Endothelial cell of hepatic sinusoid (primary cell): ENCODE measurements around the gene TTC28.

Experiments
- in situ Hi-C: cut with HindIII; loops from 2 replicates; pipeline ENCODE4 v1.10.0; 2017; ENCODE audit warnings: low sequenced_read_pairs

Gene TTC28

GRCh38 chr22:27998511-27999410 is 680.9 kb downstream of the TTC28 start:
- in situ Hi-C loops, result no loop called here

DNA sequence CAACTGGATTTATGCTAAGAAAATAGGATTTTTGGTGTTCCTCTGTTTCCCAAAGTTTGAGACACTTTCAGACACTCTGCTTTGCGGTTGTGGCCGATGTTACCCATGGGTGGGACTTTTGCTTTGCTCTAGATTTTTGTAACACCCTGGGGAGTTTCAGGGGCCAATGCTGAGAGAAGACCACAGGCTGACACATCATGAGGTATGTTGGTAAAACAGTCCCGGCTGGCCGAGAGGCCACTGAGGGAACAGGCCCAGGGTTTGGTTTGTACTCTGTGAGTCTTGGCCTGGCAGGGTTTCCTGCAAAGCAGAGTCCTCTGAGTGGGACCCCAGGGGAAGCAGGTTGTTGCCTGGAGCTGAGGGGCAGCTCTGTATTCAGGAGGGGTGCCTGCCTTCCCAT is 682.1 kb downstream of the TTC28 start:
- in situ Hi-C loops, result no loop called here

DNA sequence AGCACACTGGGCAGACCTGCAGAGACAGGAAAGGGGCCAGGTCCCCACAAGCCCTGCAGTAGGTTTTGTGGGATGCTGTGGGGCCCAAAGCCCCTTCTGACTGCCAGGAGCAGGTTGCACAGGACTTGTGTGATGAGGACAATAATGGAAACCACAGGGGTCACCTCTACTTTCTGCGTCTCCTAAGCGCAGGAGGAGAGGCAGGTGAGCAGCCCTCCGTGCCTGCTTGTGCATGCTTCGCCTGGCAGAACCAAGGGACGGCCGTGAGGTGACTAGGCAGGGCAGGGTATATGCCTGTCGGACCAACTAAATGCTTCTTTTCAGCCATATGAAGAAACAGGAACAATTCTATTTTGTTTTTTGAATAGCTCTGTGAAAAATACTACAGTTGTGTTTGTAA is 682.7 kb downstream of the TTC28 start:
- in situ Hi-C loops, result no loop called here

- in situ Hi-C loops, result no loop called here
These were observed 683.1 kb downstream of the TTC28 start for GRCh38 chr22:27996529-27996925.

GRCh38 chr22:27995801-27996528 is 683.7 kb downstream of the TTC28 start:
- in situ Hi-C loops, result no loop called here

DNA sequence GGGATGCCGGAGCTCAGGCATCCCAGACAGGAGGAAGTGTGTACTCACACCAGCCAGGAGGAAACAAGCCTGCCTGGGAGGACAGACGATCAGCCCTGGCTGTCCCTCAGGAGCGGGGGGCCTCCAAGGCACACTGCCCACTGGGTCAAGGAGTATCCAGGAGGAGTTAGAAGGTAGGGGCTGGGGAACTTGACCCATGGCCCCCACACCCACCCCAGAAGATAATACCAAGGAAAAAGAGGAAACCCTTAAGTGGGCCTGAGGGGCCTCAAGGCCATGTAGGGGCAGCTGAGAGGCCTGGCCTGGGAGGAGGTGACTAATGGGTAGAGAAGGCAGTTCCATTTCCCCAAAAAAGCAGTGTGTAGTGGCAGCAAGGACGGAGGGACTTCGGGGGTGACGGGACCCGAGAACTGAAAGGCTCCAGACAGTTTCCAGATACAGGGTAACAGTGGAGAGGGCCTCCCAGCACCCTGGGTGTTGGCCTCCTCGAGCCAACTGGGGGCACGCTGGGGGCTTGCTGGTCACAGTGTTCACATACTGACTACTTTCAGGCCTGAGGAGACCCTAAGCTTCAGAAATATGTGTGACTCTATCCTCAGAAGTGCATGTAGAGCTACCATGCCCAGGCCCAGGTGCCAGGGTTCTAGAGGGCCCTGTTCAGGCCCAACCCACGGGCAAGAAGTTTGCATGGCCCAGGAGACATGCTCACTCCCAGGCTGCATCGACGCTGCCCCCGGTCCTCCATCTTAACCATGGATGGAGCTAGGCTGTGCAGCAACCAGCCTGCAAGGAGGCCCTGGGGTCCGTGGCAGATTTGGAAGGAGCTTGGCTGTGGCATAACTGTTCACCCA is 684.9 kb downstream of the TTC28 start:
- in situ Hi-C loops, result no loop called here

DNA sequence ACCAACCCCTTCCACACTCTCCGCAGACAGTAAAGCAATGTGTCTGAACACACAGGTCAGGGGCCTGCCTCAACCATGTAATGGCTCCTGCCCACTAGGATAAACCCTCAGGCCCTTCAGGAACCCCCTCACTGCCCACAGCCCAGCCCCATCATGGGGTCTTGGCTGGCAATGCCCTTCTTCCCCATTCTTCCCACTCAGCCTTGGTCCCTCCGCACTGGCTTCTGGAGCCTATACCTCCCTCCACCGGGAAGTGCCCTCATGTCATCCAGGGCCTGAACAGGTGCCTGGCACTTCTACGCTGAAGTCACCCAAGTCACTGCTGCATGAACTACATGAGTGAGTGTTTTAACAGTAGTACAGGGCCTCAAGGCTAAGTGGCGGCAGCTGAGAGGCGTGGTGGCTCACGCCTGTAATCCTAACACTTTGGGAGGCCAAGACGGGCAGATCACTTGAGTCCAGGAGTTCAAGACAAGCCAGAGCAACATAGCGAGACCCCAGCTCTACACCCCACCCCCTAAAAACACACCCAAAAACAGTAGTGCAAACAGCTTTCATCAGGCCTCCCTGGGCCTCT is 685.8 kb downstream of the TTC28 start:
- in situ Hi-C loops, result no loop called here

DNA sequence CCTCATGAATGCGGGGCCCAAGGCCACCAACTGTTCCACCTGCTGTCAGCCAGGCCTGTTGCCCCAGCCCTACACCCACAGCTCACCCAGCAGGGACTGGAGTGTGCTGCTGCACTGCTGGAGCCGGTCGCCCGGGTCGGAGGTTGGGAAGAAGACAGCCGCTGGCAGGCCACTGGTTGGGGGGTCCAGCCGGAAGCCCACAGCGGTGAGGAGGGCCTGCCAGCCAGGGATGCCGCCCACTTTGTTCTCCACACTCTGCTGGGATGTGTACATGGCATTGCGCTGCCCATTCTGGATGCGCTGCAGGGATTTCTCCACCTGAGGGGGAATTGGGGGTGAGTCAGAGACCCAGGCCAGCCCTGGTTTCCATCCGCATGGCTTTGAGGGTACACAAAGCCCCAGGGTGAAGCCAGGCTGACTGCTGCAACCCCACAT is 686.4 kb downstream of the TTC28 start:
- in situ Hi-C loops, result no loop called here

- in situ Hi-C loops, result no loop called here
These were observed 687.1 kb downstream of the TTC28 start for GRCh38 chr22:27992294-27993165.

DNA sequence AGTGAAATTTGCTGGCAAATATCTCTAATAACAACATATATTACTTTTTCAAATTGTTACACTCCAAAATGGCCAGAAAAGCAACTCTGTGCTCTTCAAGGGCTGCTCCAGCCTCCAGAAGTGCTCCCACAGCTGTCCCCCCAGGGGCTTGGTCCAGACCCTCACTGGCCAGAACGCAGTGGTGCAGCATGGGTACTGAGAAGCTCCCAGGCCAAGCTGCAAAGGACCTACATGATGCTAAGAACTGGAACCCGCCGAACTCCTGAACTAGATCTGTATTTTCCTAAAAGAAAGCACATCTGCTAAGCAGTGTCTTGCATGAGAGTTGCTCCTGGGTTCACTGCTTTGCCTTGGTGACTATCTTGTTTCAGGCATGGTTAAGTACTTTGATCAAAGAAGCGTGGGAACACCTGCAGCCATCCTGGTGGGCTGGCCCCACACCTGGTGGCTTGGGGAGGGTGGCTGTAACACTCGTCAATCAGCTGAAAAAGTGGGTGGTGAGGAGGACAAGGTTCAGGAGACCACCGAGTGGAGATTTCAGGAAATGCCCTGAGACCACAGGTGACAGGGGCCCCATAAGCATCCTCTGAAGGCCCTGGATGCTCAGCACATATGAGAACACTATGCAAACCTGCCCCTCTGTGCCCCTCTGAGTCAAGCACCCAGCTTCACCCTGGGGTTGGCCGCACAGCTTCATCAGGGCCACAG is 687.9 kb downstream of the TTC28 start:
- in situ Hi-C loops, result no loop called here

- in situ Hi-C loops, result no loop called here
These were observed 688.8 kb downstream of the TTC28 start for GRCh38 chr22:27990879-27991278.

GRCh38 chr22:27990451-27990840 is 689.2 kb downstream of the TTC28 start:
- in situ Hi-C loops, result no loop called here

GRCh38 chr22:27989758-27990450 is 689.7 kb downstream of the TTC28 start:
- in situ Hi-C loops, result no loop called here

DNA sequence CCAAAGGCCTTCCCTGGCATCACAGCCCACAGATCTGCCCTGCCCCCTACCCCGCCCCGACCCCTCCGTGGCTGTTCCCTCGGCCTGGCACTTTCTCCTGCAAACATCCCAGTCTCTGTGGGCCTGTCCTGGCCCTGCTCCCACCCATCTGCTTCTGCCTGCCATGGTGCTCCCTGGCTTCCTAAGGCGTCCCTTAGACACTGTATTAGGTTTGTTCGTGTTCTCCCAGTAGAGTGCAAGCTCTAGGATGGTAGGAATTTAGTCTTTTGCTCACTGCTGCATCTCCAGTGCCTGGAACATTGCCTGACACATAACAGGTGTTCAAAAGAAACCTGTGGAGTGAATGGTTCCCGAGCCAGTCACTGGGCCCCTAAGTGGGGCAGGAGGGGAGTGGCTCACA is 690.9 kb downstream of the TTC28 start:
- in situ Hi-C loops, result no loop called here

- in situ Hi-C loops, result no loop called here
These were observed 692.1 kb downstream of the TTC28 start for GRCh38 chr22:27987557-27987956.

- in situ Hi-C loops, result no loop called here
These were observed 692.7 kb downstream of the TTC28 start for GRCh38 chr22:27986937-27987336.

GRCh38 chr22:27986459-27986858 is 693.2 kb downstream of the TTC28 start:
- in situ Hi-C loops, result no loop called here
